Calu3 (cell line): ENCODE data around the gene MTREX. TPM values are rescaled to one million over a fixed set of nuclear protein-coding genes. Genes with fewer than 3 reads are reported as not detected.

Experiments
- BruUV-seq: library from RNA; stranded (reverse); fragments of 400-500 nt; replicated peaks from 2 replicates; lab custom pipeline; 2021; lab: Mats Ljungman, UMichigan
- CTCF ChIA-PET: fragments of 300-600 bp; sonication (Branson Sonifier 250); formaldehyde crosslinking; loops from one replicate; lab custom pipeline; 2022; ENCODE audit warnings: antibody characterized with exemption; lab: Charles Lee
- DNase-seq: peaks from one replicate; pipeline ENCODE4 v3.0.0; 2022
- H3K27ac Mint-ChIP-seq: one replicate; pipeline ENCODE4 v1.8.0; 2022; ENCODE audit warnings: mixed read lengths; ENCODE audit not compliant: unreplicated experiment
- H3K27me3 Mint-ChIP-seq: one replicate; pipeline ENCODE4 v1.8.0; 2022; ENCODE audit warnings: mixed read lengths; ENCODE audit not compliant: unreplicated experiment
- H3K36me3 Mint-ChIP-seq: one replicate; pipeline ENCODE4 v1.8.0; 2022; ENCODE audit warnings: mild to moderate bottlenecking, moderate library complexity, mixed read lengths; ENCODE audit not compliant: insufficient read depth, unreplicated experiment
- H3K4me1 Mint-ChIP-seq: one replicate; pipeline ENCODE4 v1.8.0; 2022; ENCODE audit warnings: mild to moderate bottlenecking, low read depth, mixed read lengths; ENCODE audit not compliant: unreplicated experiment
- H3K4me3 Mint-ChIP-seq: one replicate; pipeline ENCODE4 v1.8.0; 2022; ENCODE audit warnings: mild to moderate bottlenecking, low read depth, moderate library complexity, mixed read lengths; ENCODE audit not compliant: unreplicated experiment
- H3K9me3 Mint-ChIP-seq: one replicate; pipeline ENCODE4 v1.8.0; 2022; ENCODE audit warnings: low read depth, mixed read lengths; ENCODE audit not compliant: unreplicated experiment
- CTCF ChIP-seq: fragments of 200-600 bp; IDR thresholded peaks from one replicate; pipeline ENCODE4 v1.8.0; 2022; ENCODE audit warnings: antibody characterized with exemption; ENCODE audit not compliant: unreplicated experiment
- intact Hi-C: fragments of 100-400 bp; cut with micrococcal nuclease; formaldehyde crosslinking; loops from one replicate; pipeline ENCODE4 v1.10.0; 2022; ENCODE audit not compliant: unreplicated experiment
- total RNA-seq: library from RNA; stranded (reverse); gene quantifications from 2 replicates; pipeline ENCODE4 v1.2.3, GENCODE V29; 2022

Gene MTREX
- total RNA-seq, 1 experiment from 2014 or later, result 73.9 TPM

GRCh38 chr5:55469839-55470238 is 162.1 kb downstream of the MTREX start:
- DNase-seq, result no peak
- Mint-ChIP-seq H3K4me1 (peaks cover 31% of the 10 kb centered on the region), H3K36me3 (peaks cover 7% of the 10 kb centered on the region), H3K4me3 (no peak overlapping the region), H3K27me3 (no peaks in the 10 kb centered on the region), H3K27ac (no peak overlapping the region), H3K9me3 (no peaks in the 10 kb centered on the region)
- CTCF ChIA-PET, result no interaction called here
- intact Hi-C loops, result loop anchor here (5.0 kb wide), 1 partner anchor 47 kb away; no protein-coding TSS in a partner anchor
- TF ChIP-seq CTCF, result no peak
- no TSS peak for BruUV-seq

GRCh38 chr5:55470282-55470681 is 162.5 kb downstream of the MTREX start:
- no peak for TF ChIP-seq CTCF
- peaks cover 7% of the 10 kb centered on the region for H3K36me3 Mint-ChIP-seq

GRCh38 chr5:55471468-55471867 is 163.7 kb downstream of the MTREX start:
- TF ChIP-seq CTCF, result no peak
- BruUV-seq, result no TSS peak

More at GRCh38 chr5:55470282-55470681, 162.5 kb downstream of the MTREX start:
- intact Hi-C loops, result loop anchor here (5.0 kb wide), 1 partner anchor 47 kb away; no protein-coding TSS in a partner anchor
- Mint-ChIP-seq H3K27ac (no peak overlapping the region), H3K4me1 (peaks cover 31% of the 10 kb centered on the region), H3K27me3 (no peaks in the 10 kb centered on the region), H3K4me3 (no peak overlapping the region), H3K9me3 (no peaks in the 10 kb centered on the region)
- no TSS peak for BruUV-seq
- no peak for DNase-seq
- CTCF ChIA-PET, result no interaction called here

GRCh38 chr5:55472642-55473041 is 164.9 kb downstream of the MTREX start:
- peaks cover 31% of the 10 kb centered on the region for H3K4me1 Mint-ChIP-seq
- no peak for DNase-seq
- CTCF ChIA-PET, result no interaction called here
- no peak overlapping the region for H3K4me3 Mint-ChIP-seq
- no peak for TF ChIP-seq CTCF
- H3K27ac Mint-ChIP-seq, result peak overlapping the region; percentile 0
- peaks cover 7% of the 10 kb centered on the region for H3K36me3 Mint-ChIP-seq
- H3K27me3 Mint-ChIP-seq, result no peaks in the 10 kb centered on the region
- BruUV-seq, result no TSS peak
- intact Hi-C loops, result loop anchor here (5.0 kb wide), 1 partner anchor 45 kb away; no protein-coding TSS in a partner anchor
- no peaks in the 10 kb centered on the region for H3K9me3 Mint-ChIP-seq

More at GRCh38 chr5:55471468-55471867, 163.7 kb downstream of the MTREX start:
- Mint-ChIP-seq H3K4me3 (peak overlapping the region; percentile 5), H3K27ac (peak overlapping the region; percentile 67), H3K27me3 (no peaks in the 10 kb centered on the region), H3K9me3 (no peaks in the 10 kb centered on the region), H3K36me3 (peaks cover 7% of the 10 kb centered on the region), H3K4me1 (peaks cover 31% of the 10 kb centered on the region)
- peak; percentile 12 for DNase-seq
- intact Hi-C loops, result loop anchor here (5.0 kb wide), 1 partner anchor 46 kb away; no protein-coding TSS in a partner anchor
- CTCF ChIA-PET, result interaction anchor here (0.6 to 1.1 kb wide), 2 partner anchors 9 to 284 kb away, joined by 3 read pairs; no protein-coding TSS in a partner anchor

Other genes starting within 250 kb of the MTREX start
- not detected in 2 replicates for gene GZMA, start 205.3 kb upstream of the MTREX start, total RNA-seq
- gene GPX8, start 147.8 kb upstream of the MTREX start, total RNA-seq, result 17.8 and 25.9 TPM in 2 replicates
- gene CDC20B, start 134.8 kb upstream of the MTREX start, total RNA-seq, result not detected in 2 replicates
- 4.4 and 4.9 TPM in 2 replicates for gene MCIDAS, start 80.7 kb upstream of the MTREX start, total RNA-seq
- 10.1 and 12.5 TPM in 2 replicates for gene CCNO, start 74.4 kb upstream of the MTREX start, total RNA-seq
- 17.2 and 20.1 TPM in 2 replicates for gene DHX29, start 295 bp upstream of the MTREX start, total RNA-seq
- gene PLPP1, start 227.0 kb downstream of the MTREX start, total RNA-seq, result 20.2 and 21.5 TPM in 2 replicates